Pons (tissue), 1 donor: ENCODE results near the gene FGF8.

Source experiments
- DNase-seq: peaks from one replicate; pipeline ENCODE4 v3.0.0-alpha.2; 2016; ENCODE audit warnings: low spot score

Gene FGF8

GRCh38 chr10:101768791-101769170, 7.1 kb downstream of the FGF8 start:
- no peak for DNase-seq

GRCh38 chr10:101767966-101768790, 7.7 kb downstream of the FGF8 start:
- no peak for DNase-seq

GRCh38 chr10:101767600-101767945, 8.3 kb downstream of the FGF8 start:
- DNase-seq, result no peak

- no peak for DNase-seq
Observed at GRCh38 chr10:101766753-101767599, 8.9 kb downstream of the FGF8 start.

- DNase-seq, result no peak
Observed at GRCh38 chr10:101766306-101766705, 9.6 kb downstream of the FGF8 start.

GRCh38 chr10:101763141-101763846, 12.6 kb downstream of the FGF8 start:
- no peak for DNase-seq

GRCh38 chr10:101762736-101763135, 13.2 kb downstream of the FGF8 start:
- DNase-seq, result no peak

GRCh38 chr10:101761226-101761625, 14.7 kb downstream of the FGF8 start:
- DNase-seq, result no peak

GRCh38 chr10:101760510-101760909, 15.4 kb downstream of the FGF8 start:
- DNase-seq, result no peak

GRCh38 chr10:101759309-101760247, 16.3 kb downstream of the FGF8 start:
- DNase-seq, result no peak

- no peak for DNase-seq
Observed at GRCh38 chr10:101758858-101759257, 17.1 kb downstream of the FGF8 start.

GRCh38 chr10:101752241-101752640, 23.7 kb downstream of the FGF8 start:
- no peak for DNase-seq

GRCh38 chr10:101749047-101750016, 26.6 kb downstream of the FGF8 start:
- peak; percentile 6 for DNase-seq

- no peak for DNase-seq
Observed at GRCh38 chr10:101748496-101748895, 27.4 kb downstream of the FGF8 start.

GRCh38 chr10:101745074-101745696, 30.7 kb downstream of the FGF8 start:
- no peak for DNase-seq

GRCh38 chr10:101744267-101744666, 31.6 kb downstream of the FGF8 start:
- DNase-seq, result no peak

GRCh38 chr10:101741938-101742337, 34.0 kb downstream of the FGF8 start:
- no peak for DNase-seq

- no peak for DNase-seq
Observed at GRCh38 chr10:101736666-101737065, 39.2 kb downstream of the FGF8 start.

GRCh38 chr10:101732096-101732495, 43.8 kb downstream of the FGF8 start:
- no peak for DNase-seq

GRCh38 chr10:101726115-101726387, 49.9 kb downstream of the FGF8 start:
- DNase-seq, result no peak
